ENCODE data around the gene PDE7B.
"Not testable (repeated sequence)": the region's sequence is repeated elsewhere in the genome, so short reads cannot be mapped to it uniquely, and the experiment has no call there.

PDE7B gene

GRCh38 chr6:136095986-136096385 lies 244.5 kb downstream of the PDE7B start:
- DNase-seq (ENCODE audit: low read depth in 1 of 2, low spot score in 1 of 2) = no peak

GRCh38 chr6:136102991-136103688 lies 251.6 kb downstream of the PDE7B start:
- DNase-seq (ENCODE audit: low read depth in 1 of 2, low spot score in 1 of 2) = no peak

- no peak for DNase-seq (ENCODE audit: low read depth in 1 of 2, low spot score in 1 of 2)
These were observed 252.3 kb downstream of the PDE7B start for GRCh38 chr6:136103763-136104311.

GRCh38 chr6:136104556-136104955 lies 253.1 kb downstream of the PDE7B start:
- no peak for DNase-seq (ENCODE audit: low read depth in 1 of 2, low spot score in 1 of 2)

GRCh38 chr6:136105797-136106196 lies 254.3 kb downstream of the PDE7B start:
- DNase-seq (ENCODE audit: low read depth in 1 of 2, low spot score in 1 of 2) = not testable (repeated sequence)

- DNase-seq (ENCODE audit: low read depth in 1 of 2, low spot score in 1 of 2) = no peak
These were observed 257.0 kb downstream of the PDE7B start for GRCh38 chr6:136108361-136108945.

GRCh38 chr6:136111831-136112230 lies 260.3 kb downstream of the PDE7B start:
- DNase-seq (ENCODE audit: low read depth in 1 of 2, low spot score in 1 of 2) = no peak

GRCh38 chr6:136112262-136112661 lies 260.8 kb downstream of the PDE7B start:
- no peak for DNase-seq (ENCODE audit: low read depth in 1 of 2, low spot score in 1 of 2)

GRCh38 chr6:136113736-136114173 lies 262.3 kb downstream of the PDE7B start:
- no peak for DNase-seq (ENCODE audit: low read depth in 1 of 2, low spot score in 1 of 2)

- no peak for DNase-seq (ENCODE audit: low read depth in 1 of 2, low spot score in 1 of 2)
These were observed 263.2 kb downstream of the PDE7B start for GRCh38 chr6:136114661-136115060.

GRCh38 chr6:136115941-136116340 lies 264.4 kb downstream of the PDE7B start:
- no peak for DNase-seq (ENCODE audit: low read depth in 1 of 2, low spot score in 1 of 2)

GRCh38 chr6:136117081-136117480 lies 265.6 kb downstream of the PDE7B start:
- DNase-seq (ENCODE audit: low read depth in 1 of 2, low spot score in 1 of 2) = no peak

- no peak for DNase-seq (ENCODE audit: low read depth in 1 of 2, low spot score in 1 of 2)
These were observed 267.3 kb downstream of the PDE7B start for GRCh38 chr6:136118787-136119186.

- no peak for DNase-seq (ENCODE audit: low read depth in 1 of 2, low spot score in 1 of 2)
These were observed 272.0 kb downstream of the PDE7B start for GRCh38 chr6:136123468-136123867.

- DNase-seq (ENCODE audit: low read depth in 1 of 2, low spot score in 1 of 2) = no peak
These were observed 274.1 kb downstream of the PDE7B start for GRCh38 chr6:136125585-136125984.

GRCh38 chr6:136127873-136128272 lies 276.4 kb downstream of the PDE7B start:
- no peak for DNase-seq (ENCODE audit: low read depth in 1 of 2, low spot score in 1 of 2)

GRCh38 chr6:136129365-136129764 lies 277.9 kb downstream of the PDE7B start:
- no peak for DNase-seq (ENCODE audit: low read depth in 1 of 2, low spot score in 1 of 2)

- DNase-seq (ENCODE audit: low read depth in 1 of 2, low spot score in 1 of 2) = no peak
These were observed 282.8 kb downstream of the PDE7B start for GRCh38 chr6:136134268-136134667.

- no peak for DNase-seq (ENCODE audit: low read depth in 1 of 2, low spot score in 1 of 2)
These were observed 283.2 kb downstream of the PDE7B start for GRCh38 chr6:136134751-136135150.

GRCh38 chr6:136136274-136136673 lies 284.8 kb downstream of the PDE7B start:
- DNase-seq (ENCODE audit: low read depth in 1 of 2, low spot score in 1 of 2) = no peak

GRCh38 chr6:136137008-136137692 lies 285.6 kb downstream of the PDE7B start:
- no peak for DNase-seq (ENCODE audit: low read depth in 1 of 2, low spot score in 1 of 2)
